Measurements from ENCODE around the gene HDAC4. TPM values are rescaled to one million over a fixed set of nuclear protein-coding genes. Genes with fewer than 3 reads are reported as not detected.

HDAC4 gene
- total RNA-seq, 1 donor from 2014 or later: 18.3 TPM

DNA sequence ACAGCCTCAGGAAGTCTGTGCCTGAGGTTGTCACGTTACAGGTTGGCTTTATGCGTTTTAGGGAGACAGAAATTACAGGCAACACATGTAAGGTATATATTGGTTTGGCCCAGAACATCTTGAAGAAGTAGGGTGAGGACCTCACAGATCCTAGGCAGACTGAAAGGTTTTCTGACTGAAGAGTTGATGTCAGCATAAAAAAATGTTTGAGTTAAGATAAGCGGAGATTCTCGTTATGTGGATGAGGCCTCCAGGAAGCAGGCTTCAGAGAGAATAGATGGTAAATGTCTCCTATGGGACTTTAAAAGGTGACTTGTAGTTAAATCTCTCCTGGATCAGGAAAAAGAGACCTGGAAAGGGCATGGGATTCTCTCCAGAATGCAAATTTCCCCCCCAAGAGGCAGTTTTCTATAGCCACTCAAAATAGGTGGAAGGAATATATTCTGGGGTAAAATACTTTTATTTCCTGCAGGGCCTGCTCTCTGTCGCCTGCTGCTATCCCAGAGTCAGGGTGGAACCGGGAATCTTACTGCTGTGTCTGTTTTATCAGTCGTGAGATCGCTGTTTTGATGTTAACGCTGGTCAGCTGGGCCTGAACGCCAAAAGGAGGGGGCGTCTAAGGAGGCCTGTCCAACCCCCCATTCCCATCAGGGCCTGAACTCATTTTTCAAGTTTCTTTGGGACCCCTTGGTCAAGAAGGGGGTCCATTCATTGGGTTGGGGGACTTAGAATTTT lies 171.1 kb downstream of the HDAC4 start:
- DNase-seq (ENCODE audit: extremely low read depth, low read depth, low spot score): no peak

DNA sequence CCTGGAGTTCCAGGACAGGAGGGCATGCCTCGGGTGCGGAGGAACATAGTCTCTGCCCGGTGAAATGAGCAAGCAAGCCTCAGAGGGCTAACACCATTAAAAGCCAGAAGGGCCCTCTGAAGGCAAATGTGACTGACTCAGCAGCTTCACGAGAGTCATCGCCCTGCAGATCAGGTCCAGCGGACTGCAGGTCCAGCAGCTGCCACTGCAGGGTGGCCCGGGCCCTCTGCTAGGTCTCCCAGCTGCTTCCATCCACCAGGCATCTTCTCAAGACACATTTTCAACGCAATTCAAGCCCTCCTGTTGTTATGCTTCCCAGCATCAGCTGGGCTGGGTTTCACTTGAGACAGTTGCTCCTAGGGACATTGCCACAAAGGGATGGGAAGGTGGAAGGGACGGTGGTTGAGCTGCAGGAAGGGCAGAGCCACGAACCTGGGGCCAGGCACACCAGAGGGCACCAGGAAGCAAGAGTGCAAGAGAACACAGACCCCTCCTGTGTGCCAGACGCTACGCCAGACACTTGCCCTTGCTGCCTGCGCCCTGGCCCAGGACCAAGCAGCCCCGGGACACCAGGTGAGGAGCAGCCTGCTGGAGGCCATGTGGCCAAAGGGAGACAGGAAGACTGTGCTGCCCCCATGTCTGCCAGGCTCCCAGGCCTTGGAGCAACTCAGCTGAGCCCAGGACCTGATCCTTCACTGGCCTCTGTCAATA lies 173.0 kb downstream of the HDAC4 start:
- DNase-seq (ENCODE audit: extremely low read depth, low read depth, low spot score): no peak

DNA sequence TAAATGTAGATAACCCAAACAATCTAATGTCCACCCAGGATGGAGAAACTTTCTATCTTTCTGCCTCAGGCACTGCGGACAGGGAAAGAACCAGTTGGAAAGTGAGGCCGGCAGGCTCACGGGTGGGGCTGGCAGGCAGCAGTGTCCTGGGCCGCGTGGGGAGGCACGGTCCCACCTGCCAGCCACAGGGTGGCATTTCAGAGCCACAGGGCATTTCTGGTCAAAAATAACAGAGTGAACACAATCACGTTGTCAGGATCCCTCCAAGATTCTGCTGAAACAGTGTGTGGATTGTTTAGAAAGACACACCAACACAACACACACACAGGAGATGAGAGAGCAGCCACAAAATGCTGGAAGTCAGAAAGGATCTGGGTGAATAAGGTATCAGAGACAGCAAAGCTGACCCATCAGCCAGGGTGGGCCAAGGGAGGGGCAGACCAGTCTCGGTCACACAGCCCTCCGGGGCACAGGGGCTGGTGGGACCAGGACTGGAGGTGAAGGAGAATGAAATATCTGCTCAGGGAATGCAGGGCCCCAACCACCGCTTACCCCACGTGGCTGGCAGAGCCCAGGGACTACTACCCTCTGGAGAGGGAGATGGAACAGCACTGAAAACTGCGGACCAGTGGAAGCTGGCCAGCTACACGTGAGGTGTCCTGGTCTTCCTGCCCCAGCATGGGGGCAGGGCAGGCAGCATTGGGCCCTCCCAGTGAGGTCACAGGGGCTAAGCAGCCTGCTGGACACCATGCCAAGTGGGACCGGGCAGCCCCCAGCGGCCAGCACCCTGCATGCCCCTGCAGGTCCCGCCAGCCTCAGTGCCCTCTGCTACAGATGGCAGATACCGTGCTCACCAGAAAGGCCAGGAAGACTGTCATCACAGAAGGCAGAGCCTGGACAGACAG lies 173.9 kb downstream of the HDAC4 start:
- no peak for DNase-seq (ENCODE audit: extremely low read depth, low read depth, low spot score)

DNA sequence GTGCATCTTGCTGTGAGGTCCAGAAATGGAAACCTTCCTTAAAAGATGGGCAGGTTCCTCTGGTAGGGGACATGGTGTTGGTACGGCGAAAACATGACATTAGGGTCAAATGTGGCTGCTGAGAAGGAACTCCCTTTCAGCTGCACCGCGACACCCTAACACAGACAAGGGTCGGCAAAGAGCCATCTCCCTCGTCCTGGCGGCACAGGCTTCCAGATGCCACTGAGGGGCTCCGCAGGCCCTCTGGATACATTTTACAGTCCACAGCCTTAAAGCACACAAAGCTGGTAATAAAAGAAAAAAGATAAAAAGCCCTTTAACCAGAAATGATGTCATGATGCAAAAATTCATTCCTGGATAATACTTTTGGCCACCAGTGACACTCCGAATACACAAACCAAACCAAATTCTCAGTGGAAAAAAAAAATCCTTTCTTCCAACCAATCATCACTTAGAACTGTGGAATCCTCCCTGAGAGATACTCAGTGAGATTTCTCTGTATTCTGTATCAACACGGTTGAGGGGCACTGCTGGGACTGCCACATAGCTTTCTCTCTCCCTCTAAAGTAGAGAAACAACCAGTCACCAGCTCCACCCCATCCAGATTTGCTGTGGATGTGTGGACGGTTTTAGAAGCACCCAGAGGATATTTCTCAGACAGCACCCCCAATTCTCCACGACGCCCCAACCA lies 174.8 kb downstream of the HDAC4 start:
- DNase-seq (ENCODE audit: extremely low read depth, low read depth, low spot score): no peak

DNA sequence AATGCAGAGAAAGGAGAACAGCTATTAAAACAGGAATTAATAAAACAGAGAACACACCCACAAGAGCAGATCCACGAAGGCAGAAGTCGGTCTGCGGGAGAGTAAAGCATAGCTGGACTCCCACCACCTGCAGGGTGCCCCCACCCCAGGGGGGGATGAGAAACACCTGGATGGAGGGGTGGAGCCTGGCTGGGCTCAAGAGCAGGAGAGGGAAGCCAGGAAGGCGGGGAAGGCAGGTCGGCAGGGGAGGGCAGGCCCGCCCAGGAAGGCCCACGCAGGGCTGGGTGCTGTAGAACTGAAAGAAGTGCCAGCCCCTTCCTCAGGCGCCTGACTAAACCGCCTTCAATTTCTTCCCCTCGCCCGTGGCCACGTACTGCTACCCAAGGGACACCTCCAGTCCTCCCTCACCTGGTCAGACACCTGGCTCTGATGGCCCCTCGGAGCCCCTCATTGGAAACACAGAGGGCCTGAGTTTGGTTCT lies 175.4 kb downstream of the HDAC4 start:
- no peak for DNase-seq (ENCODE audit: extremely low read depth, low read depth, low spot score)

DNA sequence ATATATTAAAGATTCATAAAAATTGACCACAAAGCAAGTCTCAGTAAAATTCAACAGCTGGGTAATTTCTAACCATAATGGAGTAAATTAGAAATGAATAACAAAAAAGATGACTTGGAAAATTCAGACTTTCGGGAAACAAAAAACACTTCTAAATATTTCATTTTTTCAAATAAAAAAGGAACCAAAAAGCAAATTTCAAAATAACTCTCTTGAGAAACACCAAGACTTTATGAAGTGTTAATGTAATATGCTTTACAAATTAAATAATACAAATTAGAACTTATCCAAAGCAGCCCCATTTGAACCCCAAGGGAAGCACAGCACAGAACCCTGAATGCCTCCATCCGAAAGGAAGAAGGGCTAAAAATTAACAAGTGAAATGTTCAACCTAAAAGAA lies 175.9 kb downstream of the HDAC4 start:
- DNase-seq (ENCODE audit: extremely low read depth, low read depth, low spot score): no peak

DNA sequence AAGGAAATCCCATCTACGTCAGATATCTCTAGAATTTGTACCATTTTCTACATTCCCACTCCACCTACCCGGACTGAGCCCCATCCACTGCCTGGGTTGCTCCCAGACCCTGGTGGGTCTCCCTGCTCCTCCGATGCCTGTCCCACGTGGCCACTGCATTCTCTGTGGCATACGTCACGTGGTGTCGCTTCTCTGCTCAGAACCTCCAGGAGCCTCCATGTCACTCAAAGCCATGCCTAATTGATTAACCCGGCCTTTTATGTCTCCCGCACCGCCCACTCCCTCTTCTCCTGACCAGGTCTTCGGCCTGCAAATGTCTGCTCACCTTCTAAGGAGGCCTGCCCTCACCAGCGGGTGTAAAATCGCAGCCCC lies 176.6 kb downstream of the HDAC4 start:
- DNase-seq (ENCODE audit: extremely low read depth, low read depth, low spot score): no peak

DNA sequence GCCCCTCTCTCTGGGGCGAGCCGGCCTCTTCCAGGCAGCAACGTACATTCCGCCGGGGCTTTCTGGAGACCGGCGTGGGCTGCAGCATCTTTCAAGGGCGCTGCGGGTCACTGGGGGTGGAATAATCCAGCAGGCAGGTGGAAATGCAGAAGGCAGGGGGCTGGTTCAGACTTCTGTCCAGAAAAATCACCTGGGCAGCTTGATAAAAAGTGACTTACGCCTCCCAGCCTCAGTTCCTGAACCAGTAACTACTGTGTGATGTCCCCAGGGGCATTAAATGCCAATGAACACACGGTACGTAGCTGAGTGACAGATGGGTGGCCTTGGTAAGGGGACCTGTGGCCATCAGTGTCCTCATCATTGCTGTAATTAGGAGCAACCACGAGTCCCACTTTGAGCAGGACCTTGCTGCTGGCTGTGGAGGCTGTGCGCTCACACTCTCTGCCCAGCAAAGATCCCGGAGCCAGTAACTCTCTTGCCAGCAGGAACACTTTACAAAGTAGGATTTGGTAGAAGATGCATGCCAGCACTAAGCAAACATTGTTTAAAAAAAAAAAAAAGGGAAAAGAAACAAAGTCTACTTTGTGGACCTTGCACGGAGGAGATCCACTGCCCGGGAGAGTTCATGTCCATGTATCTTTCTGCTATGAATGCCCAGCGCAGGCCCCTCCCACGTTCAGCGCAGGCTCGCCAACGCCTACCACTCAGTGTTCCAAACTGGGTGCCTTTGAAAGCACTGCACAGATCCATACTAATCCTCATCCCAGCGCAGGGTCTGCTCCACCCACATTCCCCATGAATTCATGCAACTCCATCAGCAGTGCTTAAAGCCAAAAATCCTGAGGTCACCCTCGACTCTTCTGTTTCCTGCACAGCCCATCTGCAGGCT lies 177.3 kb downstream of the HDAC4 start:
- DNase-seq (ENCODE audit: extremely low read depth, low read depth, low spot score): no peak

DNA sequence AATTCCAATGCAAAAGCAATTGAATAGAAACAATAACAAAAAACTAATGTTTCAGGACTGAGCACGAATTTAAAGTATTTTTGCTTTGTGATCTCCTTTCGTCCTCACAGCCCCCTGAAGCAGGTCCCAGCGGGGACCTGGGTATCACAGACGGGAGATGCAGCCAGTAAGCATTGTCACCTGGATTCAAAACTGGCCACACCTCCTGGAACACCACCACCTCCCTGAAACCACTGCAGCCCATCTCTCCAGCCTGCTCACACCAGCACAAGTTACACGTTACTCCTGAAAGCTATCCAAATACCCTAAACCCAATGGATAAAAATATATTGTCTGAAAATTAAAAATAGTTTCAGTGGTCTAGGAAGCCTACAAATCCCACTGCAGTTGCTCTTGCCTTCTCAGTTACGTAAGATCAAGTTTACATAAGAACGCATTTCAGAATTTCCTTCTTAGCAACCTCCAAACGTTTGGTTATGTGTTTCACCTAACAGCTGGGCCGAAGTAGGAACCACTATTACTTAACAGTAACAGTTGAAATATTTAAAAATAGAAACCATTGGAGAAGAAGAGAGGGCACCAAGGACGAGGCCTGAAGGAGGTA lies 178.0 kb downstream of the HDAC4 start:
- no peak for DNase-seq (ENCODE audit: extremely low read depth, low read depth, low spot score)

DNA sequence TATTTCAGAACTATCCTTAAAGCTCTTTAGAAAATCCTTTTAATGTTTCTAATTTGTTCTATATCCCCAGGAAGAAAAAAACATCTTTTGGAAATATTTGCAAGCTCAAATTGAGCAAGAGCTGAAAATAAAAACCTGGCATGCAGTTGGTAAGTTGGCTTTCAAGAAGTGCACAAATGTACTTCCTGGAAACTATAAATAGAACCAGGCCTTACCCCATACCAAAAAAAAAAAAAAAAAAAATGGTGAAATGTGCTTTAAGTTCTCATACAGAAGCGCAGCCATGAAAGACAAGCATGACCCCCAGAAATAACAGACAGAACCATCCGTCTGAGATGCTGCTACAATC lies 178.5 kb downstream of the HDAC4 start:
- DNase-seq (ENCODE audit: extremely low read depth, low read depth, low spot score): no peak

DNA sequence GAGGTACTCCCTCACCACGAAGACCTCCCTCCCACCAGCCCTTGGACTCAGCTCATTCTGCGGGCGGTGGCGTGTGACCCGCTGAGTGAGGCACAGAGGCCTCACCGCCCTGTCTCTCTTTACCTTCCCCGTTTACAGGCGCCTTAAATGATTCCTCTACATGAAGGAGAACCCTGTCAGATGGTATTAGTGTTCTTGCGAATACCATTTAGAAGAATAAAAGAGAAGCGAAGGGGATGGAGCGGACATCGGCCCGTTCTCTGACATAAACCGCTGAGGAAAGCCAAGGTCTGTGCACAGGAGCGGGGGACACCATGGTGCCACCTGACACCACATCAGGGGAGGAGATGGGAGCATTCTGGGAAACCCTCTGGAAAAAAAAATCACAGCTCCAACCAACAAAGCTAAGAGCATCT lies 179.8 kb downstream of the HDAC4 start:
- DNase-seq (ENCODE audit: extremely low read depth, low read depth, low spot score): no peak

DNA sequence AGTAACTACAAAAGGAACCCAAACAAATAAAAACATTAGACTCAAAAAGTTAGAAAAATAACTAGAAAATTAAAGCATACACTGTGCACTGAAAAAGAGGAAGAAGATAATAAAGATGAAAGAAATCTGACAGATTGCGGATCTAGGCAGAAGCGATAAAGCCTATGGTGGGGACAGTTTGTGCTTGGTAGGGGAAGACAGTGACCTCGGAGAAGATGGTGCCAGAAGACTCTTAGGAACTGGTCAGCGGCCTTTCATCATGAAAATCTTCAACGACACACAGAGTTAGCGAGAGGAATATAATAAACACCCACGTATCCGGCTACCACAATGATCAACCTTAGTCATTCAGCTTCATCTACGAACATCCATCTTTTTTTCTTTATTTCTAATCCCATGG lies 180.5 kb downstream of the HDAC4 start:
- DNase-seq (ENCODE audit: extremely low read depth, low read depth, low spot score): no peak

DNA sequence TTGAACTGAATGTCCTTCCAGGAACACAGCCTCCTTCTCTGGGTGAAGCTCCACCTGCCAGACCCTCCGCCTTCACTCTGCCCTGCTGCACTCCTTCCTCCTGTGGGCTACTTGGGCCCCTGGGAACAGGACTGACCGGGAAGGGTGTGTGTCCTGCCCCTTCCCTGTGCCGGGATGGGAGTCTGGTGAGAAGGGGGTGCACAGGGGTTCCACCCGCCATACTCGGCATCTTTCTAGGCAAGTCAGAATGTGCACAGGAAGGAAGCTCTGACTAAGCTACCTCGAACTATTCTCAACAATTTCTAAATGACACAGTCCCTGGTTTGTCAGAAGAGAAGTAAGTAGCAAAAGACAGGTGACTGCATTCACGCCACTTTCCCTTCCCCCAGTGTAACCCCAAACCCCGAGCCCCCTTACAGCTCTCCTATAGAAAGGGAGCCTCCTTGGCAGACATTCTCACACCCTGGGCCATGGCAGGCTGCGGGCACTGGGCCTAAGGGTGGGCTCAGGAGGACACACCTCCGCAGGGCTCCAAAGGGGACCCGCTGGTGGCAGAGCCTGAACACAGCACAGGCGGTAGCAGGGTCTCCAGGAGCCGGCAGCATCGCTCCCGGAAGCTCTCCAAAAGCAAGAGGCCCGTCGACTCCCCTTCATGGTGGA lies 184.1 kb downstream of the HDAC4 start:
- DNase-seq (ENCODE audit: extremely low read depth, low read depth, low spot score): no peak

DNA sequence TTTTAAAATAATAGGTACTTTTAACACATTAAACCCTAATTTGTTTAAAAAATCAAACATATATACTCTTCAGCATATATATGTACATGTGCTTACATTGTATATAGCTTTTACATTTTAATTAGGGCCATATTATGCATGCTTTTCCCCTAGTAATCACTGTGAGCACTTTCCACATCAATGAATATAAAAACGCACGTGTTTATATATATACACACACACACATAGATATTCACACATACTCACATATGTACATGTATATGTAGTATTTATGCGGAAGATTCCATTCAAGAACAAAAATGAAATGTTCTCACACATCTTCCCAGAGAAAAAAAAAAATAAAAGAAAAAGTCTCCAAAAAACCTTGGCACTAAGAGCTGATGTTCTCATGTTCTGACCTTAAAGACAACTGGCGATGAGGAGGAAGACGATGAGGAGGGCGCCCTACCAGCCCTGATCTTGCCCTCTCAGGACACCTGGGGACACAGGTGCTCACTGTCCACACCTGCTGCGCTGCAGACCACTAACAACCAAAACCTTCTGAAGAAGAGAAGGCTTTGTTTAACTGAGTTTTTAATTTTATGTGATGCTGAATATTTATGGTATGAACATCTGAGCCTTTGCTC lies 184.7 kb downstream of the HDAC4 start:
- DNase-seq (ENCODE audit: extremely low read depth, low read depth, low spot score): no peak

DNA sequence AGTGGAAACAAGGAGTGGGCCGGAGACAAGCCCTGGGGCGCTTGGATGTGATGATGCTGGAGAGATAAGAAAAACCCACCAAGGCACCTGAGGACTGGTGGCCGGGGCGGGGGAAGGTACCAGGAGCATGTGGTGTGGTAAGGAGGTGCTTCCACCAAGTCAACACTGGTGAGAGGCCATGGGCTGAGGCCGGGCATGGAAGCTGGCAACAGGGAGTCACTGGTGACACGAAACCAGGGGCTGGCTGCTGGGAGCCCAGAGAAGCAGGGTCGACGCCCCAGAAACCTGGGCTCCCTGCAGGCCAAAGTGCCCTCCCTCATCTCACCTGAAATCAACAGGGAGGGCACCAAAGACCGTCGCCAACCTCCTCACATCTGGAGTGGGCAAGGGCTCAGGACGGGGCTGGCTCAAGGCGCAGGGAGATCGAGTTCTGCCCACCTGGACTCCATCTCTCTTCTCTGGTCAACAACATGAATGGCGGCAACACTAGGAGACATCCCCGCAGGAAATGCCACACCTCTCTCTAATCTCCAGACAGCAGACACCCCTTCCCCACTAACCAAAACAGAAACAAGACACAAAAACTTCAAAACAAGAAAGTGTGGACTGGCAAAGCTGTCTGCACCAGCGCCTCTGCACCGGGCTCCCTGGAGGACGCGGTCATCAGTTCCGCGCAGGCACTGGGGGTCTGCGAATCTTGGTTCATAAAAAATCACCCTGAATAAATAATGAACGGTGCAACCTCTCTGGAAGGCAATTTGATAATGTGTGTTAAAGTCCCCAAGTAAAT lies 185.5 kb downstream of the HDAC4 start:
- no peak for DNase-seq (ENCODE audit: extremely low read depth, low read depth, low spot score)

DNA sequence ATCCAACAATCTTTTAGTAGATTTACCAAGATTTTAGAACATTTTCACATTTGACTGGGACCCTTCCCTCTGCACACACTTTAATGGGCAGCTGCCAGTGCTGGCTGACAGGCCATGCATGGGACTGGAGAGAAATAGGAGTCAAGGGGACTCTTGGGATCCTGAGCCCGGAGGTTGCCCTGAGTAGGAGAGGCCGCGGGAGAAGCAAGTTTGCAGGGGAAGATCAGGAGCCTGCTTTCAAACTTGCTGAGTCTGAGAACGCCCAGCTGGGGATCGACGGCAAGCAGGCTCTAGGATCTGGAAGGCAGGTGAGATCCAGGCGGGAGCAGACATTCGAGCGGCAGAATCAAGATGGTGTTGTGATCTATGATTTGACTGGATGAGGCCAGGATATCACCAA lies 186.1 kb downstream of the HDAC4 start:
- DNase-seq (ENCODE audit: extremely low read depth, low read depth, low spot score): no peak

DNA sequence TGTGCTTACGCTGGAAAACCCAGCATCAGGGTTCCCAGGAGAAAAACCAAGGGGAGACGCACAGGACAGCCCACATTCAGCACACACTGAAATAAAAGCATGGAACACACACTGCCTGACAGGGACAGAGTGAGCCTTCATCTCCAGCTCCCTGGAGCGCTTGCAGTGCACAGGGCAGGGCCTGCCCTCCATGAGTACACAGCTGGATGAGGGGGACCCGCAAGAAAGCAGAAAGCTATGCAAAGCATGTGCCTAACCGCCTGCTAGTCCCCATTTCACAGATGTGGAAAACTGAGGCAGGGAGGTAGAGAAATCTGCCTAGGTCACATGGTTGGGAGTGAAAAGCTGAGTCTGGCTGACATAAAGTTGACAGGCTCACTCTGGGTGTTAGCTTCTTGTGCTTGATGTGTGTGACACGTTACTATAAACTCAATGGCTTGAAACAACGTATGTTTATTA lies 187.1 kb downstream of the HDAC4 start:
- DNase-seq (ENCODE audit: extremely low read depth, low read depth, low spot score): no peak

All from glomerular endothelial cell (primary cell).